ENCODE results near the gene MMD.
"Not testable (repeated sequence)": the region's sequence is repeated elsewhere in the genome, so short reads cannot be mapped to it uniquely, and the experiment has no call there.

MMD gene

GRCh38 chr17:55433029-55433628 lies 11.5 kb upstream of the MMD start:
- no peak overlapping the region for H3K4me3 ChIP-seq (ENCODE audit: insufficient read depth, low read length, poor library complexity, severe bottlenecking)
- no peak overlapping the region for H3K9ac ChIP-seq (ENCODE audit: low read length)
- no peaks in the 10 kb centered on the region for H3K9me3 ChIP-seq (ENCODE audit: insufficient read depth, low read length)
- no peak overlapping the region for H2AFZ ChIP-seq (ENCODE audit: low read depth, low read length, severe bottlenecking)
- no peak overlapping the region for H3K4me2 ChIP-seq (ENCODE audit: low read depth, low read length, poor library complexity, severe bottlenecking)
- no peaks in the 10 kb centered on the region for H3K79me2 ChIP-seq (ENCODE audit: insufficient read depth, low read length)
- H3K27ac ChIP-seq (ENCODE audit: low read depth, low read length) = no peak overlapping the region
- H4K20me1 ChIP-seq (ENCODE audit: low read depth, low read length) = no peaks in the 10 kb centered on the region
- H3K27me3 ChIP-seq (ENCODE audit: low read length) = no peaks in the 10 kb centered on the region
- H3K9me2 ChIP-seq (replicated peaks; ENCODE audit: insufficient read depth, low read length) = no peaks in the 10 kb centered on the region
- no peaks in the 10 kb centered on the region for H3F3A ChIP-seq (ENCODE audit: insufficient read depth)
- TF ChIP-seq EZH2phosphoT487 (conservative IDR thresholded peaks at IDR 0.05; ENCODE audit: low read length) = no peak
- TF ChIP-seq, protein P1, sequence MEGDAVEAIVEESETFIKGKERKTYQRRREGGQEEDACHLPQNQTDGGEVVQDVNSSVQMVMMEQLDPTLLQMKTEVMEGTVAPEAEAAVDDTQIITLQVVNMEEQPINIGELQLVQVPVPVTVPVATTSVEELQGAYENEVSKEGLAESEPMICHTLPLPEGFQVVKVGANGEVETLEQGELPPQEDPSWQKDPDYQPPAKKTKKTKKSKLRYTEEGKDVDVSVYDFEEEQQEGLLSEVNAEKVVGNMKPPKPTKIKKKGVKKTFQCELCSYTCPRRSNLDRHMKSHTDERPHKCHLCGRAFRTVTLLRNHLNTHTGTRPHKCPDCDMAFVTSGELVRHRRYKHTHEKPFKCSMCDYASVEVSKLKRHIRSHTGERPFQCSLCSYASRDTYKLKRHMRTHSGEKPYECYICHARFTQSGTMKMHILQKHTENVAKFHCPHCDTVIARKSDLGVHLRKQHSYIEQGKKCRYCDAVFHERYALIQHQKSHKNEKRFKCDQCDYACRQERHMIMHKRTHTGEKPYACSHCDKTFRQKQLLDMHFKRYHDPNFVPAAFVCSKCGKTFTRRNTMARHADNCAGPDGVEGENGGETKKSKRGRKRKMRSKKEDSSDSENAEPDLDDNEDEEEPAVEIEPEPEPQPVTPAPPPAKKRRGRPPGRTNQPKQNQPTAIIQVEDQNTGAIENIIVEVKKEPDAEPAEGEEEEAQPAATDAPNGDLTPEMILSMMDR (IDR thresholded peaks at IDR 0.05; ENCODE audit: insufficient read depth, low read length, poor library complexity, severe bottlenecking) = no peak
- no peaks in the 10 kb centered on the region for H3K36me3 ChIP-seq (ENCODE audit: low read length)

DNA sequence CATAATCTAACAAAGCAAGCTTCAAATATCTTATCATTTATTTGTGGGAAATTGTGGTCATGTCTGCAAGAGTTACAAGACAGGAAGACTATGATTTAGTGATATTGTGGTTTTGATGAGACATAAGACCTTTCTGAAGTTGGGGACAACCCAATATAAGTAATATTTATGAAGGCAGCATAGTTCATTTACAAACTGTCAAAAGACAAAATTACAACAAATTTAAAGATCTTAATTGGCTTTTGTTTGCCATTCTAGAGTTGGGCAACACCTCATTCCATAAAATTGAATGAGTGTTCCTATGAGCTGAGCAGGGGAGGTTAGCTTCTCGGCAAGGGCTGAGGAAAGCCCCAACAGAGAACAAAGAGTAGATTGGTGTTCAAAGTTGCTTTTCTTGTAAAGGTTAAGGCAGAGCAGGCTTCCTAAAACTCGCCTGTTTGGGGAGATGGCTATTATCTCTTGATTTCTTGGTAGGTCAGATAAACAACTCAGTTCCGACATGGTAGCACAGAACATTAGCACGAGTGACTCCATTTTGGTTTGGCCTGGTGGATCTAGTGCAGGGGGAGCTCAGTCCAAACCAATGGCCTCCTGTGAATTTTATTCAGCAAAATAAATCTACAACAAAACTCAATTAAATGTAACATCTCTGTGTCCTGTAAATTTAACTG lies 10.9 kb upstream of the MMD start:
- H3K36me3 ChIP-seq (ENCODE audit: low read length) = no peaks in the 10 kb centered on the region
- H2AFZ ChIP-seq (ENCODE audit: low read depth, low read length, severe bottlenecking) = no peak overlapping the region
- H3K4me2 ChIP-seq (ENCODE audit: low read depth, low read length, poor library complexity, severe bottlenecking) = no peak overlapping the region
- no peak overlapping the region for H3K4me3 ChIP-seq (ENCODE audit: insufficient read depth, low read length, poor library complexity, severe bottlenecking)
- H3K9me2 ChIP-seq (replicated peaks; ENCODE audit: insufficient read depth, low read length) = no peaks in the 10 kb centered on the region
- no peaks in the 10 kb centered on the region for H3F3A ChIP-seq (ENCODE audit: insufficient read depth)
- H3K9me3 ChIP-seq (ENCODE audit: insufficient read depth, low read length) = no peaks in the 10 kb centered on the region
- H3K27me3 ChIP-seq (ENCODE audit: low read length) = no peaks in the 10 kb centered on the region
- no peaks in the 10 kb centered on the region for H3K79me2 ChIP-seq (ENCODE audit: insufficient read depth, low read length)
- H4K20me1 ChIP-seq (ENCODE audit: low read depth, low read length) = no peaks in the 10 kb centered on the region
- no peak overlapping the region for H3K9ac ChIP-seq (ENCODE audit: low read length)
- no peak overlapping the region for H3K27ac ChIP-seq (ENCODE audit: low read depth, low read length)
- TF ChIP-seq, protein P1 (IDR thresholded peaks at IDR 0.05; ENCODE audit: insufficient read depth, low read length, poor library complexity, severe bottlenecking) = no peak
- TF ChIP-seq EZH2phosphoT487 (conservative IDR thresholded peaks at IDR 0.05; ENCODE audit: low read length) = no peak

GRCh38 chr17:55431914-55432313 lies 10.3 kb upstream of the MMD start:
- not testable (repeated sequence) for H3K36me3 ChIP-seq (ENCODE audit: low read length); H3K4me3 ChIP-seq (ENCODE audit: insufficient read depth, low read length, poor library complexity, severe bottlenecking); H4K20me1 ChIP-seq (ENCODE audit: low read depth, low read length)

DNA sequence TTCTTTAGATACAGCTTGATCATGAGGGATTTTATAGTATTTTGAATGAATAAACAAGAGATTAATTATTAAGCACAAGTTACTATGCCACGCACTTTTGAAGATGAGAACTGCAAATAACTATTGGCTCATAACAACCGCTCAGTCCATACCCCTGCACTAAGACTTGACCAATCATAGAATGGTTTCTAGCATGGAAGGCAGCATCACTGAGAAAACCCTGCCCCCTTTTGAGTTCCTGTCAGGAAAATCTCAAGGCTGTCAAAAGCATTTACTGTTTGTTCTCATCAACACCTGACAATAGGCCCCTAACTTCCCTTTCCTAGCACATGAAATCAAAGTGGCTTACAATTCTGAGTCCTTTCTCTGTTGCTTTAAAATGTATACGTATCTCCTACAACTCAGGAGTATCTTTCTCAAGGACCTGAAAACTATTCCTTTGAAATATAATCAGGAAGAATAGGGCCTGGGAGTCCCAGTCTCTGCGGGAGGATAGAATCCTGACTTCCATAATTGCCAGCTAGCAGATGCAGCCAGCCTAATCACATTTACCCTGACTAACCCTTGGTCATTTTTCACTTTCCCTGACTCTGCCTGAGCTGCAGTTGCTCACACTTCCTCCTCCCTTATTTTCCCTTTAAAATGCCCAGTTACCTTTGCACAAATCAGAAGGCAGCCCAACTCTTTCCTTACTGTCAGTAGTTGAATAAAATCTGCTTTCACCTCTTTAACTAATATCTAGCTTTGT lies 9.1 kb upstream of the MMD start:
- no peak overlapping the region for H3K4me3 ChIP-seq (ENCODE audit: insufficient read depth, low read length, poor library complexity, severe bottlenecking)
- no peaks in the 10 kb centered on the region for H4K20me1 ChIP-seq (ENCODE audit: low read depth, low read length)
- H3K27me3 ChIP-seq (ENCODE audit: low read length) = no peaks in the 10 kb centered on the region
- H3K79me2 ChIP-seq (ENCODE audit: insufficient read depth, low read length) = no peaks in the 10 kb centered on the region
- TF ChIP-seq, protein P1 (IDR thresholded peaks at IDR 0.05; ENCODE audit: insufficient read depth, low read length, poor library complexity, severe bottlenecking) = no peak
- TF ChIP-seq EZH2phosphoT487 (conservative IDR thresholded peaks at IDR 0.05; ENCODE audit: low read length) = no peak
- no peaks in the 10 kb centered on the region for H3K36me3 ChIP-seq (ENCODE audit: low read length)
- H3K9ac ChIP-seq (ENCODE audit: low read length) = no peak overlapping the region
- H3K4me2 ChIP-seq (ENCODE audit: low read depth, low read length, poor library complexity, severe bottlenecking) = no peak overlapping the region
- no peak overlapping the region for H3K27ac ChIP-seq (ENCODE audit: low read depth, low read length)
- H3K9me3 ChIP-seq (ENCODE audit: insufficient read depth, low read length) = no peaks in the 10 kb centered on the region
- H3K9me2 ChIP-seq (replicated peaks; ENCODE audit: insufficient read depth, low read length) = no peaks in the 10 kb centered on the region
- H3F3A ChIP-seq (ENCODE audit: insufficient read depth) = no peaks in the 10 kb centered on the region
- no peak overlapping the region for H2AFZ ChIP-seq (ENCODE audit: low read depth, low read length, severe bottlenecking)

More at GRCh38 chr17:55431914-55432313, 10.3 kb upstream of the MMD start:
- H3K9me2 ChIP-seq (replicated peaks; ENCODE audit: insufficient read depth, low read length); H3F3A ChIP-seq (ENCODE audit: insufficient read depth); H2AFZ ChIP-seq (ENCODE audit: low read depth, low read length, severe bottlenecking); H3K9me3 ChIP-seq (ENCODE audit: insufficient read depth, low read length); H3K9ac ChIP-seq (ENCODE audit: low read length); H3K79me2 ChIP-seq (ENCODE audit: insufficient read depth, low read length); H3K27me3 ChIP-seq (ENCODE audit: low read length); H3K27ac ChIP-seq (ENCODE audit: low read depth, low read length); H3K4me2 ChIP-seq (ENCODE audit: low read depth, low read length, poor library complexity, severe bottlenecking): not testable (repeated sequence)

Data from SU-DHL-6 (cell line).